UCSD-AML1 (cell line): ENCODE results near the gene SLC39A11.
"Not testable (repeated sequence)": the region's sequence is repeated elsewhere in the genome, so short reads cannot be mapped to it uniquely, and the experiment has no call there.

Source experiments
- DNase-seq: peaks from one replicate; lab custom pipeline; 2025; ENCODE audit not compliant: unreplicated experiment; lab: John Stamatoyannopoulos, UW

The SLC39A11 gene

DNA sequence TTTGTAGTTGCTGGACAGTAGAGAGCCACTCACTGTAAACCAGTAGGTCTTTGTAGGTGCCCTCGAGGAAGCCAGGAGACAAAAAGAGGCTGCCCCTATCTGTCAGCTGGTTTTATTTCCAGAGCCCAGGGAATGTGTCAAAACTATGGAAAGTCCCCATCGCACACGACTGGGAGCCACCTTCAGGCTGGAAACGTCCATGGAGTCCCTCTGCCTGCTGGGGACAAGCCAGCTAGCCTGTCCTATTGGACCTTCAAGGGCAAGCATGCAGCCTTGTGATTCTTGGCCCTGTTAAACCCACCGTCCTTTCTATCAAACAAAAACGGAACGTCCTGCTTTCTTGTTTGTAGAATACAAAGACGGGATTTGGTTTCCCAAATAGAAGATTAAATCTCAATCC is 289.8 kb downstream of the SLC39A11 start:
- DNase-seq = no peak

DNA sequence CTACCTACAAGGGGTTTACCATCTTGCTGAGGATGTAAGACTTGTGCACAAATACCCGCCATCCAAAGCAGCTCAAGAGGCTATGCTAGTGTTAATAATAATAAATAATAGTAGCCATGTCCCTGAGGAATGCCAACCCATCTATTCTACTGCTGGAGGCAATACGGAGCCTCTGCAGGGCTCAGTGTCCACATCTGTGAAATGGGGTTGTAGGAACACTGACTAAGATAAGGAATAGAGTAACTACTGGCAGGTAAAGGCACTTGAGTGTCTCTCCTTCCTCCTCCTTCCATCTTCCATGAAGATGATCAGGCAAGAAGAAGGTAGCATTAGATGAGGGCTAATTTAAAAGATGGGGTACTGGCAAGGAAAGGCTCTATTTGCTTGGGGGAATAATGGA is 295.3 kb downstream of the SLC39A11 start:
- no peak for DNase-seq

DNA sequence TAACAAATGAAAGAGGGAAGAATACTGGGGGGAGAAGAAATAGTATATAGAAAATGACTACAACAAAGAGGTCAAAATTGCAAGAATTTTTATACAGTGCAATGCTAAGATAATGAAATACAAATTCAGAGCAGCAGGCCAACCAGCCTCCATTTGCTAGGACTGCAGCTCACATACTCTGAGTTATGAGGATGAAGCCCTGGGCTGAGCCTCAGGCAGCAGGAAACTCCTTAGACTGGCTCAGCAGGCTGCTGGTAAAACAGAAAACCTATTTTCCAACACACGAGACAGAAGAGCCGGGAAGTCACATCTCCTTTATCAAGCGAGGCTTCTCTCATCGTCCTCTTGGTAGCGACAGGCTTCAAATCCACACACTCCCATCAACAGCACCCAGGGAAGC is 296.5 kb downstream of the SLC39A11 start:
- no peak for DNase-seq

DNA sequence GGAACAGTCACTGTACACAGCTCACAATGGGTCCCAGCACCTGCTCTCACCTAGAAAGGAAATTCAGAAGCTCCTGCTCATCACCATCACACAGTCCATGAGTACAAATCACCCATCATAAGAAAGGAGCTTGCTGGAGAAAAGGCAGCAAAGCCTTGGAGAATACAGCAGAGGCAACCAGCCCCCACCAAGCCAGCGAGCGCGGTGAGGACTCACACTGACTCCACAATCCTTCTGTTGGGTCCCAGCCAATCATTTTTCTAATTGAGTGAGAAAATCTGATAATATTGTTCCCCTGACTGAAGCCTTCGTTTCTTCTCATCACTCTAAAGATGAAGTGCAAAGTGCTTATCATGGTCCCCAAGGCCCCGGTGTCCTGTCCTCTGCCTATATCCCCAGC is 298.3 kb downstream of the SLC39A11 start:
- DNase-seq = no peak

DNA sequence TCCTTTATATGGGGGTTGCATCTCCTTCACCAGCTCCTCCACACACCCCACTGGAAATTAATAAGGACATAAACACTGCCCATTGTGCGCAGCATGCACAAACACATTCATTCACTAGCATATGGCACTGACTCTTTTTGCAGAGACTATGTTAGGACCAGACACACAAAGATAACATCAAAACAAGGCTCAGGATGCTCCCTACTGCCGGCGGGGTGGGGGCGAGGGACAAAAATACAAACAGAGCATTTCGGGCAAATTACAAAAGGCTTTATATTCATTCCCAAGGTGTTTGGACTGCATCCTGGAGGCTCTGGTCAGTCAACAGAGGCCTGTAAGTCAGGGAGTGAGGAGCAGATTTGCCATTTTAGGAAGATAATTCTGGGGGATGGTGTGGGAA is 299.7 kb downstream of the SLC39A11 start:
- DNase-seq = no peak

DNA sequence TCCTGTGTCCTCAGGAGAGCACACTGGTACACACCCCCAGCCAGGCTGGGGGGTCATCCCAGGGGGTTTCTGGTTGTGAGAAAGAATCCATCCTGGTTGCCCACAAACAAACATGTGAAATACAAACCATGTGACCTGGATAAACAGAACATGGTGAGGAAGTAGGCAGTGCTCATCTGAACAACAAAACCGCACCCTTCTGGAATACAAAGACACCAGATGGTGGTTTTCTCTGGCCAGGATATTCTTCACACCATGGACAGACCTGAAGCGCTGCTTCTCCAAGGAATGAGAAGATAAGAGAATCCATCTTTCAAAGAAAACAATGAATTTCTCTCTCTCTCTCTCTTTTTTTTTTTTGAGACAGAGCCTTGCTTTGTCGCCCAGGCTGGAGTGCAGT is 302.3 kb downstream of the SLC39A11 start:
- no peak for DNase-seq

DNA sequence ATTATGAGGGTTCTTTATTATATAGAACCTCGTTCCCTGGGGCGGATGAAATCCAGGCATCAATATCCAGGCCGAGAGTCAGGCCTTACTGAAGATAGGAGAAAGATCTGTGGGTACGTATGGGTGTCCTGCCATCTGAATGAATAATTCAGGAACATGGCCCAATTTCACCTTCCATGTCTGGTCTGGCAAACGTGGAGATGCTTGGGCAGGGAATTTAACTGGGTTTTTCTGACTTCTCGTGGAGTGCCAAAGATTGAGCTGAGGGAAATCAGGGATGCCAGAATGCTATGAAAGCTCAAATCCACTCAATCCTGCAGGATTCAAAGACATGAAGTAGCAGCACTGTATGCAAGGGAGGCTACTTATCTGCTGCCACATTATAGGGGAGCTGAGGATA is 302.8 kb downstream of the SLC39A11 start:
- no peak for DNase-seq

DNA sequence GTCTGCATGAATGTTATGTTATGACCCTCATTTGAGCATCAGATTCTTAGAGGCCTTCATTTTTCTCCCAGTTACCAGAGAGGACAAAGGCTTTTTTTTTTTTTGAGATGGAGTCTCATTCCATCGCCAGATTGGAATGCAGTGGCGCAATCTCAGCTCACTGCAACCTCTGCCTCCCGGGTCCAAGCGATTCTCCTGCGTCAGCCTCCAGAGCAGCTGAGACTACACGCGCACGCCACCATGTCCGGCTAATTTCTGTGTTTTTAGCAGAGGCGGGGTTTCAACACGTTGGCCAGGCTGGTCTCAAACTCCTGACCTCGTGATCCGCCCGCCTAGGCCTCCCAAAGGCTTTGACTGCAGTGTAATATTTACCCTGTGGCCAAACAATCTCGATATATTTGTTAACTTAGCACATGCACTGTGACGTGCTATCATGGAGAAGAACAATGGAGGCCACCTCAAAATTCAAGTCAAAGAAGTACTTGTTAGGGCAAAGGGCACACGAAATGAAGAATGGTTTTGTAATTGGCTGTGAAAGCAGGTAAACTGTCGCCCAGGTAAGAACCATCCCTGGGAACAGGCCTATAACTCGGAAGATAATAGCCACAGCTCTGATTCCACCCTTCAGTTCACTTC is 303.4 kb downstream of the SLC39A11 start:
- DNase-seq = no peak

DNA sequence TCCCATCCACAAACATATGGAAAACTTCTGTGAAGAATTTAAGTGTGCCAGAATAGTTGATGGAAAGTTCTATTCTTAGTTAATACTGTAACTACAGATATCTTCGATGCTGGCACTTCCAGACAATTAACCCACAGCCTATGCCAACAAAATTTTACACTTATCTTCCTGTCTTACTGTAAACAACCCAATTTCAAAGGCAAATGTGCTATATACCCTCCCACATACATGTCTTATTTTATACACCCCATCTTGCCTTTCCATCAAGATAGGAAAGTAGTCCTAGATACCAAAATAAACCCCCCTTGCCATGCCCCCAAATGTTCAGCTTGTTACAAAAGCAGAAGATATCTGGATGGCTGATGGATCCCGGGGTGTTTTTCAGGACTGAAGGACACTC is 306.3 kb downstream of the SLC39A11 start:
- DNase-seq = no peak

DNA sequence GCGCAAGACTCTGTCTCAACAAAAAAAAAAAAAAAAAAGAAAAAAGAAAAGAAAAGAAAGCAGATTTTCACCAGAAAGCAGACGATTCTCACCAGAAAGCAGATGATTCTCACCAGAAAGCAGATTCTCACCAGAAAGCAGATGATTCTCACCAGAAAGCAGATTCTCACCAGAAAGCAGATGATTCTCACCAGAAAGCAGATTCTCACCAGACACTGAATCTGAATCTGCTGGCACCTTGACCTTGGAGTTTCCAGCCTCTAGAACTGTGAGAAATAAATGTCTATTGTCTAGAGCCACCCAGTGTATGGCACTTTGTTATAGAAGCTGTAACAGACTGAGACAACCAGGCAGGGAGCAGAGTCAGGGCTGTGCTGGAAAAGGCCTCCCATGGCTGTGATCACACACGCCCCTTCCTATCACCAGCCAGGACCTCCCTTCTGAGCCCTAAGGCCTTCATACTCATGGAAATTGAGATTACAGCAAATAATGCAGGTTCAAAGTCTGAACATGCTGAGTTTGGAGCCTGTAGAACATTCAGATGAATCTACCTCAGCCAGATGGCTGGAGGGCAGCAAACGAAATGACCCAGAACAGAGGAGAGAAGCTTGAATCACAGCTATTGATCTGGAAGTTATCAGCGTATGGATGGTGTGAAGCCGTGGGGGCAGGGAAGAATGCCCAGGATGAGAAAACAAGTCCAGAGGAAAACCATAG is 309.3 kb downstream of the SLC39A11 start:
- no peak for DNase-seq

DNA sequence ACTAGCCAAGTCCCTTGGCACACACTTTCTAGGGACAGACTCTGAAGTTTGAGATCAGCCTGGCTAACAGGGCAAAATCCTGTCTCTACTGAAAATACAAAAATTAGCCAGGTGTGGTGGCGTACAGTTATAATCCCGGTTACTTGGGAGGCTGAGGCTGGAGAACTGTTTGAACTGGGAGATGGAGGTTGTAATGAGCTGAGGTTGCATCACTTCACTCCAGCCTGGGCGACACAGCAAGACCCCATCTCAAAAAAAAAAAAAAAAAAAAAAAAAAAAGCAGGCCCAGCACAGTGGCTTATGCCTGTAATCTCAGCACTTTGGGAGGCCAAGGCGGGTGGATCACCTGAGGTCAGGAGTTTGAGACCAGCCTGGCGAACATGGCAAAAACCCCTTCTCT is 310.1 kb downstream of the SLC39A11 start:
- not testable (repeated sequence) for DNase-seq

DNA sequence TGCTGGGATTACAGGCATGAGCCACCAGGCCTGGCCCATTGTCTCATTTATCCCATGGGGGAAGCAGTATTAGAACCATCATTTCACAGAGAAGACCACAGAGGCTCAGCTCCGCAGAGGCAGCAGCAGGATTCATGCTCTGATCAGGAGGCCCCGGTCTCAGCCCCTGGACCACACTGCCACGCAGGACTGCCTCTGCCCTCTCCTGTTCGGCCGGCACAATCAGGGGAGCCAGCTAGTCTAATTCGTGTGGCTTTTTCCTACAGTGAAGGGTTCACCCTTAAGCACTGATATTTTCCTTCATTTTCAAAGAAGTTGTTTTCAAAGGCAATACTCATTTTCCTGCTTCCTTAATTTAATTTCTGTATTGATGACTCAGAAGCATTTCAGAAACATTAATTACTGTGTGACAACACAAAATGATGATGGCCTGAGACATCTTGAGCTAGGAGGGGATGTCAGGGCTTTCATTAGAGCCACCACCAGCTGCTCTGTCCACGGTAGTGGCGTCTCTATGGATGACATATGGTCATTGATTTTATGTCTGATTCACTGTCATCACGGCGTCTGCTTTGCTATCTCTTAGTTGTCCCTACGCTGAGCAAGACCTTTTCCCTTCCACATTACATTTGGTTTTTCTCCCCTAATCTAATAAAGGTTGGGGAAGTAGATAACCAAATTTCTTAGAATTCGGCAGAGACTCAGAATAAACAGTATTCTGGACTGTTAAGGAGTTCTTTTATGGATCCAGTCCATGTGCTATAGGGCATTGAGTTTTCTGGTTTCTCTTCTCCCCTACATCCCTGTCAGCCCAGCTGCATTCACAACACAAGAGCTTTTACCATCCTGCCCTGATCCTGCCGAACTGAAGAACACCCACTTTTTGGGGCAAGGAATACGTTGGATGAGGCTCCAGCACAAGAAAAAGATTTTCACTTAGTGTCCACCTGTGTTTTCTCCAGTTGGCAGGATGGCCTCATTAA is 314.0 kb downstream of the SLC39A11 start:
- no peak for DNase-seq

DNA sequence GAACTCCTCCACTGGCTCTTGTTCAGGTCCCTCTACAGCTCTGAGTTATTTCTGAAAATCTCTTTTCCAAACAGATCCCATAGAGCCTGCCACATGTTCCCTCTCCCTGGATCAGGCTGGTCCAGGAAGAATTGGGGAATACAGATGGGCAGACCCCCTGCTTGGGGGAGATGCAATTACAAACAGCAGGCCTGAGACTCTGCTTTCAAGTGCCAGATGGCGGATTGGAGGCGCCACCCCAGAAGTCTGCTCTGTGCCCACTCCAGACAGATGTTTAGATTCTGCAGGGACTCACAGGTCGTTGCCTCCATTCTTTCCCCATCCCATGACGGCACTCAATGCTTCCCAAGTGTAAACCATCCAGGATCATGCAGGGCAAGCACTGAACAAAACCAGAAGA is 316.6 kb downstream of the SLC39A11 start:
- no peak for DNase-seq

DNA sequence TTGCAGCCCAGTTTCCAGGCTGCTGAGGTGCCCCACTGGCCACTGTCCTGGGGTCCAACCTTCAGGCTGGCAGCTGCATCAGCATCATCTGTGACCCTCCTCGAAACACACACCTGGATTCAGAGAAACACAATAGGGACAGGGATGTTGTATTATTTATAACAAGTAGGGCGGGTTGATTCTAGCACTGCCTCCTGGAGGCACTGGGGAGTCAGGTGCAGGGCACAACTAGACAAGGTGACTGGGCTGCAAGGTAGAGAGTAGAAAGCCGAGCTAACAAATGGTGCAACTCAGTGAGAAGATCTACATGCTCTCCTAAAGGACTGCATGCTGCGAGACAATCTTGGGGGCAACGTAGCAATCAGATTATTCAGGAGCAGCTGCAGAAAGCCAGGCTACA is 317.3 kb downstream of the SLC39A11 start:
- DNase-seq = no peak

DNA sequence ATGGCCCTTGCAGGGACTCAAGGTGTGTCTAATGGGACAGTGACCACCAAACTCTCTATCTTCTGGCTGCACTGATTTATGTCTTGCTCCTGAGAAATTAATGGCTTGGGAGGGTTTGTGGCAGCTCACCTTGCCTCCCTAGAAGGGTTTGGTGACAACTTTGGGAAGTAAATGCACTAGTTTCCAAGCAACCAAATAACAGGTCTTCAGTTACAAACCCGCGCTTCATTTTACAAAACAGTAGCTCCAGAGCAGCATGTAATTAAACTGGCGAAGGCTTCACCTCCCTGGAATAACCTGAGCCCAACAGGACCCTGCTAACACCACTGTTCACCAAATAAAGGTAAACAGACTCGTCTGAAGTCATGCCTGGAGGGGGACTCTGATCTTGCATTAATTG is 318.3 kb downstream of the SLC39A11 start:
- DNase-seq = no peak

DNA sequence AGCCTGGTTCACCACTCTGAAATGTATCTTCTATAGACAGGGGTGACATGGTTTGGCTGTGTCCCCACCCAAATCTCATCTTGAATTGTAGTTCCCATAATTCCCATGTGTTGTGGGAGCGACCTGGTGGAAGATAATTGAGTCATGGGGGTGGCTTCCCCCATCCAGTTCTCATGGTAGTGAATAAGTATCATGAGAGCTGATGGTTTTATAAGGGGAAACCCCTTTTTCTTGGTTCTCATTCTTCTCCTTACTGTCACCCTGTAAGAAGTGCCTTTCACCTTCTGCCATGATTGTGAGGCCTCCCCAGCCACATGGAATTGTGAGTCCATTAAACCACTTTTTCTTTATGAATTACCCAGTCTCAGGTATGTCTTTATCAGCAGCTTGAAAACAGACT is 319.3 kb downstream of the SLC39A11 start:
- DNase-seq = not testable (repeated sequence)

DNA sequence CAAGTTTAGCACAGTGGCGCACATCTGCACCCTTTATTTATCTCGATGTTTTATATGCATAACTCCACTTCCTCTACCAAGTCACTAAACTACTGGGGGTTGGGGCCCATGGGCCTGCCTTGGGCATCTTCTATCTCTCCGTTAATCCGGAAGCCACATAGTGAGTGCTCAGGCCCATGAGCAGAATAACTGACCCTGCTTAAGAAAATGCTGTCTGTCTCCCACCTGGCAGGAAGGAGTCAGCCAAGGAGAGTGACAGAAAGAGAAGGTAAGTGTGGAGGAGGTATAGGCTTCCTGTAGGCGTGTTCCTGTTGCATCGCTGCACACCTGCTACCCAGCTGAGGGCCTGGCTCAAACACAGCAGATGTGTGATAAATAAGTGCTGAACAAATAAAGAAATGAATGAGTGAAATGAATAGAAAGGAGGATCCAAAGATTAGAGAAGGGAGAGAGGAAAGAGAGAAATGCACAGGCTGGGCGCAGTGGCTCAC is 320.1 kb downstream of the SLC39A11 start:
- DNase-seq = no peak

DNA sequence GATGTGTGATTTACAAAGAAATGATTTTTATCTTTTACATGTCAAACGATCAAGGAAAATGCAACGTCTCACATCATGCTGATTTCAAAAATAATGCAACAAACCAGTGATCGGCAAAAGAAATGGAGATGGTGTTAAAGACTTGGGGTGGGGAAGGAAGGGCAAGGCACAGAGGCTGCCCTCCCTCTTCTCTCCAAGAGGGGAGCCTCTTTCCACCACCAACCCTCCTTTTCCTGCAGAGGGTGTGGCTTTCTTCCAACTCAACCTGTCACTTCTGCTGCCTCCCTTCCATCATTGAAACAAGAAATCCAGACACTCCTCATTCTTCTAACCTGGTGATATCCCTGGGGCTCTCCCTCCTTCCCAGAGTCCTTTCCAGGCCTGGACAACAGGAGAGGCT is 320.8 kb downstream of the SLC39A11 start:
- no peak for DNase-seq

DNA sequence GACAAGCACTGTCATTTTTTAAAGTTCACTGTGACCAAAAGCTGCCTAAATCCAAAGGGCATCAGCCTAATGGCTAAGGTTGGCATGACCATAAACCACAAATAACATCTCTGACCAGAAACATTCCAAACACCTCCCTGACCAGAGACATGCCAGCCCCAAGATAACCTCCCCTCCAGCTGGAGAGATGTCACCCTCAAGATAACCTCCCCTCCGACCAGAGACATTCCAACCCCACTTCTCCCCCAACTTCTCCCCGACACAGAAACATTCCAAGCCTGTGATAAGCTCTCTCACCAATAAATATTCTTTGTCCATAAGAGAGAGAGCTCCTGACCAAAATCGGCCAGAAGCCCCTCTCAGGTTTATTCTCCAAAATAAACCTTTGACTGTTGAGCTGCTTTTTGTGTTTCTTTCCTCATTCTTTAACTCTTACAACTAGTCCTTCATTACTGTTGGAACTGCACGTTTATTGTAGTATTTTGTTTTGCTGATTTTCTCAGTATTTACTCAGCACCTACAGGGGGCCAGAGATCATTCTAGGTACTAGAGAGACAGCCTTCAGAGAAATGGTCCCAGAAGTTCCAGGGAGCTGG is 325.6 kb downstream of the SLC39A11 start:
- no peak for DNase-seq

DNA sequence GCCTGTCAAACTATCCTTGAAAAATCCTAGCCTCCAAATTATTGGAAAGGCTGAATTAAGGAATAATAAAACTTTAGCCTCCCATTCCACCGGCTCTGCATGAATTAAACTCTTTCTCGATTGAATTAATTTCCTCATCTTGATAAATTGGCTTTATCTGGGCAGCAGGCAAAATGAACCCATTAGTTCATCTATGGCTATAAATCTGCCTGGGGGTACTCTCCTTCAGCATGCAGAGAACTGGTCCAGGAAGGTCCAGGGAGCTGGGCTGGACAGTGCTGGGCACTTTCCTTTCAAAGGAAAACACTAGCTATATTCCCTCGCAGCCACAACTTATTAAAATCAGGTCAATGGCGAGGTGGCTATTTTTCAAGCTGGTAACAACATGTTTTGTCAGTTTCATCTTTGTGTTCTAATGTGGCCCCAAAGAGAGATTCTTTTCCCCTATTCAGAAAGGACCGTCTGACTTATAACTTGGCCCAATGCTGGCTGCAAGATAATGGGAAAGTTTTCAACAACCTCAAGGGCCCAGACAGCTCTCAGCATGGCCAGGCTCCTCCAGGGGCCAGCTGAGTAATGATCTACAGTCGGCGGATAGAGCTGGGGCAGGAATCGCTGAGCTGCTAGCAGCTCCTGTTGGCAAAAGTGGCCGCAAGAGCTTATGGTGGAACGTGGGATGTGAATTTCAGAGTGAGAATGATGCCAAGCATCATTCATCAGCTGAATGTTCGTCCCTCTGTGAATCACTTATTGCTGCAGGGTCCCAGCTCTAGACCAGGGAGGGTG is 326.9 kb downstream of the SLC39A11 start:
- DNase-seq = no peak
